Measurements from ENCODE around the gene CHKB. TPM values are rescaled to one million over a fixed set of nuclear protein-coding genes. Genes with fewer than 3 reads are reported as not detected.

The CHKB gene, protein sequence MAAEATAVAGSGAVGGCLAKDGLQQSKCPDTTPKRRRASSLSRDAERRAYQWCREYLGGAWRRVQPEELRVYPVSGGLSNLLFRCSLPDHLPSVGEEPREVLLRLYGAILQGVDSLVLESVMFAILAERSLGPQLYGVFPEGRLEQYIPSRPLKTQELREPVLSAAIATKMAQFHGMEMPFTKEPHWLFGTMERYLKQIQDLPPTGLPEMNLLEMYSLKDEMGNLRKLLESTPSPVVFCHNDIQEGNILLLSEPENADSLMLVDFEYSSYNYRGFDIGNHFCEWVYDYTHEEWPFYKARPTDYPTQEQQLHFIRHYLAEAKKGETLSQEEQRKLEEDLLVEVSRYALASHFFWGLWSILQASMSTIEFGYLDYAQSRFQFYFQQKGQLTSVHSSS
- 28.3 and 35.1 TPM in 2 replicates for total RNA-seq

DNA sequence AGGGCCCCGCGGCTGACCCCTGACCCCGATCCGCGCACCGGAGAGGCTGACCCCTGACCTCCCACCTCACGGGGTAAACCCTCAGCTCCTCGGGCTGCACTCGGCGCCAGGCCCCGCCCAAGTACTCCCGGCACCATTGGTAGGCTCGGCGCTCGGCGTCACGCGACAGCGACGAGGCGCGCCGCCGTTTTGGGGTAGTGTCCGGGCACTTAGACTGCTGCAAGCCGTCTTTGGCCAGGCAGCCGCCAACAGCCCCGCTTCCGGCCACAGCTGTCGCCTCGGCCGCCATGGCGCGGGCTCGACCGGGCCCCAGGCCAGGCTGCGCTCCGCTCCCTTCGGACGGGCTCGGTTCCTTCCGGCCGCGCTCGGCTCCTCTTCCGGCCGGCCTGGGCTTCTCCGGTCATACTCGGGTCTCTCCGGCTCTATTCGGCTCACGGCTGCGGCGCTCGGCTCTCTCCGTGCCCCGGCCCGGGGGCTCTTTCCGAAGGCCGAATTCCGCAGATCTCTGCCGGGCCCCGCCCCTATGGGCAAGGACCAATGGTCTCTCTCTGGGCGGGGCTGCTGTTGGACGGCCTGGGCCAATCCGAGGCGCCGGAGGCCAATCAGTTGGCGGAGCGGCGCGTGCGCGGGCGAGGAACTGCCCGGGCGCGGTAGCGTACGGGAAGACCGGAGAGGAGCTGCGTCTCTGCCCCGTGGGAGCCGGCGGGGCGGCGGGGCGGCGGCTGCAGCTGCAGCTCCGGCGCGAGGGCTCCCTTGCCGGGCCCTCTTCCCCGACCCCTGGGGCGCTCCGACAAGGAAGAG lies at the start of gene CHKB:
Gene CHKB (minus strand): TSS at position 357 of the 801 bp plus-strand sequence. CDS start 68 bp downstream, at position 289.

DNA sequence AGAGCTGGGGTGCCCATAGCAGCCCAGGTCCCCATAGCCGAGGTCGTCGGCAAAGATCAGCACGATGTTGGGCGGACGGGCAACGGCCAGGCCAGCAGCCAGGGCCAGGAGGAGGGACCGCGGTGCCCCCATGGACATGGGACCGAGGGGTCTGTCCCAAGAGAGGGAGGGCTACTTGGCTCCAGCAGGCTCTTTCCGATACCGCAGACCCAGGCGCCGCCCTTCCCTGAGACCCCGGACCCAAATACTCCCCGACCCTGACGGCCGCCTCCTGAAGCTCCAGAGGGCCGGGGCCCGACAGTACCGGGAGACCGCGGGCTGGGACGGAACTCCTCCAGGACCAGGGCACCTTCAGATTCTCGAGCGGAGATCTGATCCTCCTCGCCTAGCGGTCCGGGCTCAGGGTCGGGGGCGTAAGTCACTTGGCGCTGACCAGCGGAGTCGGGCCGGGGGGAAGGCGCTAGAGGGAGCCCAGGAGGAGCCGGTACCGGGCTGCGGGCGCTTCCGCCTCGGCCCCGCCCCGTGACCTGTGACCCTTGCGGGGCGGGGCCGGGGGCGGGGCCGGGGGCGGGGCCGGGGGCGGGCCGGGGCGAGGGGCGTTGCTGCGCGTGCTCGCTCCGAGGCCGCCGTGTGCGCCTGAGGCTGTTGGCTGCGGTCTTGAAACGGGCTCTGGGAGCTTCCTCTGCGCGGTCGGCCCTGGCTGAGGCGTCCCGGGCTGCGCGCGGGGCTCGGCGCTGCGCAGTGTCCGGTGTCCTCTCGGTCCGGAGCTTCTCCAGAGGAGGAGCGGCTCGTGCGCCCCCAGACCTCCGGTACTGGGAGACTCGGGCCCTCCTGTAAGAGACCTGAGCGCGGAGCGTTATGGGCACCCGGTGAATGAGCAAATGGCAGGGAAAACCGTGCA lies 45.2 kb upstream of the CHKB start, which contains the start of gene ARSA:
Gene ARSA (minus strand): TSS at position 511 of the 901 bp plus-strand sequence. CDS start 373 bp downstream, at position 138.

DNA sequence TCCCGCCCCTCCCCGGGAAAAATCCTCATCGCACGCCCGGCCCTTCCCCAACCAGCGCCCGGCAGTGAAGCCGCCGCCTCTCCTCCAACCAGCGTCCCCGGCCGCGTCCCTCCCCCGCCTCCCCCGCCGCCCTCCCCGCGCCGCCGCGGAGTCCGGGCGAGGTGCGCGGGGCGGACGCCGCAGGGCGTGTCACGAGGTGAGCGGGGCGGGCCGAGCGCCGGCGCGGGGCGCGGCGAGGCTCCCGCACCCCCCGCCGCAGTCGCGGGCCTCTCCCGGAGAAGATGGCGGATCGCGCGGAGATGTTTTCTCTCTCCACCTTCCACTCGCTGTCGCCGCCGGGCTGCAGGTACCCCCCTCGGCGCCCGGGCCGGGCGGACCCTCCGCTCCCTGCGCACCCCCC lies 17.9 kb upstream of the CHKB start, which contains the start of gene MAPK8IP2:
Gene MAPK8IP2 (plus strand): TSS at position 256 of the 400 bp plus-strand sequence. CDS start 26 bp downstream, at position 282.

DNA sequence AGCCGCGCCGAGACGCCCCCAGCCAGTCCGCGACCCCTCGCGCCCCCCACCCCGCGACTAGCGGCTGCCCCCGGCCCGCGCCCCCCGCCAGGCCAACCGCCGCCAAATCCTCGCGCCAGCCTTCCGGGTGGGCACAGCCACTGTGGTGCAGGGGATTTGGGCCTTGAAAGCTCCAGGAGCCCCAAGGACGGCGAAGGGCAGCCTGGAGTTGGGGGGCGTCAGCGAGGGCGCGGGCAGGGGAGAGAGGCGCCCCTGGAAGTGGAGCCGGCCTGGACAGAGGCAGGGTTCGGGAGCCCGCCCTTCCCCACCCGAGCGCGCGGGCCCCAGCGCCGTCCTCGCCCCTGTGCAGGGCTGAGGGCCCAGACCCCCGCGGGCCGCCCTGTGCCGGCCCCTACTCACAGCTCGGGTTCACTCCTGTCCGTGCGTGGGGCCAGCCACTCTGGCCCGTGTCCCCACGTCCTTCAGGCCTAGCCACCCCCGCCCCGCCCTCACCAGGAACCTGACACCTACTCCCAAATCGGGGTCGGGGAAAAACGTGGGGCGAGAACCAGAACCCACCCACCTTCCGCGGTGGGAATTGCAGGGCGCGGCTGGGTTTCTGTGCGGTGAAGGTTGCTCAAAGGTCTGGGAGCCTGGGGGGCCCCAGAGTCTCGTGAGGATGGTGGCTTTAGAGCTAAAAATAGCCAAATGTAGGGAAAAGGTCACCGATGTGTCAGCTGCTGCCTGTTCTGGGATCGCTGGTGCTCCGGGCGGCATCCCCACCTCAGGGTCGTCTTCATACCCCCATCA lies 4.5 kb downstream of the CHKB start, which contains the start of gene CPT1B:
Gene CPT1B (minus strand): TSS at position 441 of the 789 bp plus-strand sequence. CDS start 512 bp downstream, outside the sequence.

DNA sequence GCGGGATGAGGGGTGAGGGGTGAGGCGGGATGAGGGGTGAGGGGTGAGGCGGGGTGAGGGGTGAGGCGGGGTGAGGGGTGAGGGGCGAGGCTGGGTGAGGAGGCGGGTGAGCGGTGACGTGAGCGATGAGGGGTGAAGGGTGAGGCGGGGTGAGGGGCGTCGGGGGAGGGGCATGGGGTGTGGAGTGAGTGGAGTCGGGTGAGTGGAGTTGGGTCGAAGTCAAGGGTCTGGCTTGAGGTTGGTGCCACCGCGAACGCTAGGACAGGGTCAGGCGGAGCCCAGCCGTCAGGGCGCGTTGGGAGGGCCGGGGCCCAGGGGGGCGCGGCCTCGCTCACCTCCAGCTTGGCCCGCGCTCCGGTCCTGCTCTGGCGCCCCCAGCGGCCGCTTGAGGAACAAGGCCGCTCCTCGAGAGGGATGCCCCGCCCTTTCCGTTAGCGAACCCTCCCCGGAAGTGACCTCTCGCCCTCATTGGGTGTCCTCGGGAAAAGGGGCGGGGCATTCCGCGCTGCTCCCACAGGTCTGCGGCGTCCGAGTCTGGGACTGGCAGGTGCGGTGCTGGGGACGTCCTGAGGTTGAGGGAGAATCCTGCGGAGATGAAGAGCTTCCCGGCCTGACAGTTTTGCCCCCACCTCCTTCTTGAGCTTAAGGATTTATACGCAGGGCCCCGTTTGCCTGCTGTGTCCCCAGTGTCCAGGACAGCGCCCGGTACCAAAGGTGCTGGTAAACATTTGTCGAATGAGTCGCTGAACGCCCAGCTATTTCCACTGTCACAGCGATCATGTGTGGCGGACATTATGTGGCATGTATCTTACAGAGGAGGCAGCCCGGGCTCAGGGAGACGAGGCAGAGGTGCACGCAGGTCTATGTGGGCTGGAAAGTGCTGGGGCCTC lies 19.9 kb downstream of the CHKB start, which contains the start of gene SYCE3:
Gene SYCE3 (minus strand): TSS at position 397 of the 890 bp plus-strand sequence. CDS start 6,514 bp downstream, outside the sequence.

DNA sequence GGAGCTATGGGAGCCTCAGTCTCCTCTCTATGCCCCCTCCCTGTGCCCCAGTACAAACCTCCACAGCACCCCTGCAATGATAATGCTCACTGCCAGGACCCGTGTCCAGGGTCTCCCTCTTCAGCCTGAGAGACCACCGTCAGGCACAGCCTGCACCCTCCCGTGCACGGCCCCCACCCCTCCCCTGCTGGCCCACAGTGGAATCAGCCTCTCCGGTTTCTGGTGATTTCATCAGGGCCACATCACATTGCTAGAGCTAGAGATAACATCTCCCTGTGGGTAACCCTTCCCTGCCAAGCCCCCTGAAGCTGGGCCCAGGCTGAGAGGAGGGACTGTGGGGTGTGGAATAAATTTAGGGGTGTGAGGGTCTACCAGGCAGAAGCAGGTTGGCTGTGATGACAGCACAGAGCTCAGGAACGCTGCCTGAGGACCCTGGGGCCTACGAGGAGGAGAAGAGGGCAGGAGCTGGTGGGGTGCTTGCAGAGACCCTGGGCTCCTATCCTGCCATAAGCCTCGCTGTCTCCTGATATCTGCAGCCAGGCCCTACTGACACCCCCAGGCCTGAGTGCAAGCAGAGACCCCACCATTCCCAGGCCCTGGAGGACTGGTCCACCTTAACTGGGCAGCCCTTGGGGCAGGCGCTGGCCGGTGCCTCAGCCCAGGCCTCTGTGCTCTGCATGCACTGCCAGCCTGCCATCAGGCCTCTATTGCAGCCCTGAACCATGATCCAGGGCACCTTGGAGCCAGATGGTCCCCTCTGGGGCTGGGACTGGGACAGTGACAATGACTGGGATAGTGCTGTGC lies 36.9 kb downstream of the CHKB start, which contains the start of gene KLHDC7B:
Gene KLHDC7B (plus strand): TSS at position 378 of the 804 bp plus-strand sequence. CDS start 345 bp downstream, at position 723.

DNA sequence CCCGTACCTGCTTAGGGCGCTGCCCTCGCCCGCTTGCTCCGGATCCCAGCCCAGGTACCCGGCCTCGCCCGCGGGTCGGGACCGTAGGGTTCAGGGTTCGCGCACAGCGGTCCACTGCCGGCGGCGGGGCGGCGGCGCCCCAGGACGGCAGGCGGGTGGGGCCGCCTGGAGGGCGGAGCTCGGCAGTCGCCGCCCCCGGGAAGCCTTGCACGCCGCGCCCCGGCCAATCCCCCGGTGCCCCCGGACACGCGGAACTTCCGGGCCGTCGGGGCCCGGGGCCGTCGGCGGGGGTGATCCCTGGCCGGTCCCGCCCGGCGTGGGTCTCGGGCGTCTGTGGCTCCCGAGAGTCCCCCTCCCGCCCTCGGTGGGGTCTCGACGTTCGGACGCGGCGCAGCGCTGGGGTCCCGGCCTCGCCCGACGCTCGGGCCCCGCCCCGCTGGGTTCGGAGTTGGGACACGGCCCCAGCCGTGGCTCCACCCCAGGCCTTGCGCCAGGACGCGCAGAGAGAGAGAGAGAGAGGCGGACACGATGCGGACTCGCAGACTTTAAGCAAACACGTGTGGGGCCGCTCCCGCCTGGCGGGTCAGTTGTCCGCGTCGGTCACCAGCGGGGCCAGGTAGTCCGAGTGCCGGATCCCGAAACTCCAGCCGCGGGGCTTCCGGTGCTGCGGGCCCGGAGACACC lies 52.6 kb downstream of the CHKB start, which contains the start of gene TYMP:
Gene TYMP (minus strand): TSS at position 116 of the 683 bp plus-strand sequence. CDS start 303 bp downstream, outside the sequence.

Other genes starting within 250 kb of the CHKB start
- gene PPP6R2, start 239.5 kb downstream of the CHKB start, total RNA-seq: 46.8 and 50.2 TPM in 2 replicates
- 23.8 and 26.4 TPM in 2 replicates for gene SBF1, start 107.8 kb downstream of the CHKB start, total RNA-seq
- 0.09 and 0.11 TPM in 2 replicates for gene ADM2, start 101.3 kb downstream of the CHKB start, total RNA-seq
- gene MIOX, start 96.0 kb downstream of the CHKB start, total RNA-seq: not detected in 2 replicates
- 15.5 and 19.1 TPM in 2 replicates for gene LMF2, start 75.1 kb downstream of the CHKB start, total RNA-seq
- 13.9 and 15.3 TPM in 2 replicates for gene NCAPH2, start 74.6 kb downstream of the CHKB start, total RNA-seq
- 2.0 and 2.2 TPM in 2 replicates for gene SCO2, start 57.3 kb downstream of the CHKB start, total RNA-seq
- 25.4 and 32.8 TPM in 2 replicates for gene TYMP, start 52.8 kb downstream of the CHKB start, total RNA-seq
- gene KLHDC7B, start 37.0 kb downstream of the CHKB start, total RNA-seq: not detected in 2 replicates
- not detected in 2 replicates for gene SYCE3, start 19.9 kb downstream of the CHKB start, total RNA-seq
- 2.0 and 2.2 TPM in 2 replicates for gene CPT1B, start 4.4 kb downstream of the CHKB start, total RNA-seq
- gene MAPK8IP2, start 17.9 kb upstream of the CHKB start, total RNA-seq: 0.22 and 0.26 TPM in 2 replicates
- gene ARSA, start 45.3 kb upstream of the CHKB start, total RNA-seq: 8.7 and 14.0 TPM in 2 replicates
- 9.4 and 17.3 TPM in 2 replicates for gene SHANK3, start 90.0 kb upstream of the CHKB start, total RNA-seq
- 0.22 and 0.34 TPM in 2 replicates for gene ACR, start 155.4 kb upstream of the CHKB start, total RNA-seq
- gene RABL2B, start 200.8 kb upstream of the CHKB start, total RNA-seq: 3.9 and 4.6 TPM in 2 replicates

Data from dermis lymphatic vessel endothelial cell (primary cell).